ENCODE data around the gene DDI1.

DDI1 gene

GRCh38 chr11:104055596-104055995 is 19.2 kb downstream of the DDI1 start:
- H3K4me1 ChIP-seq (ENCODE audit: control insufficient read depth in 1 of 2, insufficient read depth in 2 of 2, low read length in 2 of 2): no peaks in the 10 kb centered on the region
- H3K9ac ChIP-seq (ENCODE audit: low read depth in 1 of 2, low read length in 2 of 2): no peak overlapping the region
- H3K9me3 ChIP-seq (ENCODE audit: control insufficient read depth in 1 of 2, low read length in 2 of 2): no peaks in the 10 kb centered on the region
- H3K36me3 ChIP-seq (ENCODE audit: control insufficient read depth in 1 of 2, insufficient read depth in 2 of 2, low read length in 2 of 2): no peaks in the 10 kb centered on the region
- H3K27me3 ChIP-seq (ENCODE audit: control insufficient read depth in 1 of 2, insufficient read depth in 2 of 2, low read length in 2 of 2): no peaks in the 10 kb centered on the region
- no peak overlapping the region for H3K27ac ChIP-seq (ENCODE audit: low read depth, low read length)
- no peak overlapping the region for H3K4me3 ChIP-seq (ENCODE audit: low read depth in 1 of 2, low read length in 2 of 2)

GRCh38 chr11:104057908-104058307 is 21.5 kb downstream of the DDI1 start:
- Histone ChIP-seq H3K36me3 (ENCODE audit: control insufficient read depth in 1 of 2, insufficient read depth in 2 of 2, low read length in 2 of 2) (no peaks in the 10 kb centered on the region), H3K27me3 (ENCODE audit: control insufficient read depth in 1 of 2, insufficient read depth in 2 of 2, low read length in 2 of 2) (no peaks in the 10 kb centered on the region), H3K4me1 (ENCODE audit: control insufficient read depth in 1 of 2, insufficient read depth in 2 of 2, low read length in 2 of 2) (no peaks in the 10 kb centered on the region), H3K4me3 (ENCODE audit: low read depth in 1 of 2, low read length in 2 of 2) (no peak overlapping the region), H3K27ac (ENCODE audit: low read depth, low read length) (no peak overlapping the region), H3K9ac (ENCODE audit: low read depth in 1 of 2, low read length in 2 of 2) (no peak overlapping the region), H3K9me3 (ENCODE audit: control insufficient read depth in 1 of 2, low read length in 2 of 2) (no peaks in the 10 kb centered on the region)

GRCh38 chr11:104058680-104059079 is 22.2 kb downstream of the DDI1 start:
- H3K27me3 ChIP-seq (ENCODE audit: control insufficient read depth in 1 of 2, insufficient read depth in 2 of 2, low read length in 2 of 2): no peaks in the 10 kb centered on the region
- no peaks in the 10 kb centered on the region for H3K9me3 ChIP-seq (ENCODE audit: control insufficient read depth in 1 of 2, low read length in 2 of 2)
- H3K4me1 ChIP-seq (ENCODE audit: control insufficient read depth in 1 of 2, insufficient read depth in 2 of 2, low read length in 2 of 2): no peaks in the 10 kb centered on the region
- H3K36me3 ChIP-seq (ENCODE audit: control insufficient read depth in 1 of 2, insufficient read depth in 2 of 2, low read length in 2 of 2): no peaks in the 10 kb centered on the region
- no peak overlapping the region for H3K4me3 ChIP-seq (ENCODE audit: low read depth in 1 of 2, low read length in 2 of 2)
- no peak overlapping the region for H3K27ac ChIP-seq (ENCODE audit: low read depth, low read length)
- no peak overlapping the region for H3K9ac ChIP-seq (ENCODE audit: low read depth in 1 of 2, low read length in 2 of 2)

GRCh38 chr11:104060004-104060794 is 23.8 kb downstream of the DDI1 start:
- H3K9ac ChIP-seq (ENCODE audit: low read depth in 1 of 2, low read length in 2 of 2): no peak overlapping the region
- H3K4me1 ChIP-seq (ENCODE audit: control insufficient read depth in 1 of 2, insufficient read depth in 2 of 2, low read length in 2 of 2): no peaks in the 10 kb centered on the region
- no peak overlapping the region for H3K27ac ChIP-seq (ENCODE audit: low read depth, low read length)
- H3K27me3 ChIP-seq (ENCODE audit: control insufficient read depth in 1 of 2, insufficient read depth in 2 of 2, low read length in 2 of 2): no peaks in the 10 kb centered on the region
- no peaks in the 10 kb centered on the region for H3K36me3 ChIP-seq (ENCODE audit: control insufficient read depth in 1 of 2, insufficient read depth in 2 of 2, low read length in 2 of 2)
- no peak overlapping the region for H3K4me3 ChIP-seq (ENCODE audit: low read depth in 1 of 2, low read length in 2 of 2)
- no peaks in the 10 kb centered on the region for H3K9me3 ChIP-seq (ENCODE audit: control insufficient read depth in 1 of 2, low read length in 2 of 2)

- Histone ChIP-seq H3K27ac (ENCODE audit: low read depth, low read length) (no peak overlapping the region), H3K36me3 (ENCODE audit: control insufficient read depth in 1 of 2, insufficient read depth in 2 of 2, low read length in 2 of 2) (no peaks in the 10 kb centered on the region), H3K4me1 (ENCODE audit: control insufficient read depth in 1 of 2, insufficient read depth in 2 of 2, low read length in 2 of 2) (no peaks in the 10 kb centered on the region), H3K9me3 (ENCODE audit: control insufficient read depth in 1 of 2, low read length in 2 of 2) (no peaks in the 10 kb centered on the region), H3K4me3 (ENCODE audit: low read depth in 1 of 2, low read length in 2 of 2) (no peak overlapping the region), H3K27me3 (ENCODE audit: control insufficient read depth in 1 of 2, insufficient read depth in 2 of 2, low read length in 2 of 2) (no peaks in the 10 kb centered on the region), H3K9ac (ENCODE audit: low read depth in 1 of 2, low read length in 2 of 2) (no peak overlapping the region)
These were observed 24.4 kb downstream of the DDI1 start for GRCh38 chr11:104060820-104061219.

GRCh38 chr11:104061853-104062521 is 25.5 kb downstream of the DDI1 start:
- Histone ChIP-seq H3K27me3 (ENCODE audit: control insufficient read depth in 1 of 2, insufficient read depth in 2 of 2, low read length in 2 of 2) (no peaks in the 10 kb centered on the region), H3K36me3 (ENCODE audit: control insufficient read depth in 1 of 2, insufficient read depth in 2 of 2, low read length in 2 of 2) (no peaks in the 10 kb centered on the region), H3K9me3 (ENCODE audit: control insufficient read depth in 1 of 2, low read length in 2 of 2) (no peaks in the 10 kb centered on the region), H3K27ac (ENCODE audit: low read depth, low read length) (no peak overlapping the region), H3K9ac (ENCODE audit: low read depth in 1 of 2, low read length in 2 of 2) (no peak overlapping the region), H3K4me1 (ENCODE audit: control insufficient read depth in 1 of 2, insufficient read depth in 2 of 2, low read length in 2 of 2) (no peaks in the 10 kb centered on the region), H3K4me3 (ENCODE audit: low read depth in 1 of 2, low read length in 2 of 2) (no peak overlapping the region)

- Histone ChIP-seq H3K36me3 (ENCODE audit: control insufficient read depth in 1 of 2, insufficient read depth in 2 of 2, low read length in 2 of 2) (no peaks in the 10 kb centered on the region), H3K4me3 (ENCODE audit: low read depth in 1 of 2, low read length in 2 of 2) (no peak overlapping the region), H3K4me1 (ENCODE audit: control insufficient read depth in 1 of 2, insufficient read depth in 2 of 2, low read length in 2 of 2) (no peaks in the 10 kb centered on the region), H3K27me3 (ENCODE audit: control insufficient read depth in 1 of 2, insufficient read depth in 2 of 2, low read length in 2 of 2) (no peaks in the 10 kb centered on the region), H3K9me3 (ENCODE audit: control insufficient read depth in 1 of 2, low read length in 2 of 2) (no peaks in the 10 kb centered on the region), H3K27ac (ENCODE audit: low read depth, low read length) (no peak overlapping the region), H3K9ac (ENCODE audit: low read depth in 1 of 2, low read length in 2 of 2) (no peak overlapping the region)
These were observed 27.7 kb downstream of the DDI1 start for GRCh38 chr11:104064034-104064630.

GRCh38 chr11:104067534-104067933 is 31.1 kb downstream of the DDI1 start:
- Histone ChIP-seq H3K4me3 (ENCODE audit: low read depth in 1 of 2, low read length in 2 of 2) (no peak overlapping the region), H3K9ac (ENCODE audit: low read depth in 1 of 2, low read length in 2 of 2) (no peak overlapping the region), H3K27ac (ENCODE audit: low read depth, low read length) (no peak overlapping the region), H3K9me3 (ENCODE audit: control insufficient read depth in 1 of 2, low read length in 2 of 2) (no peaks in the 10 kb centered on the region), H3K4me1 (ENCODE audit: control insufficient read depth in 1 of 2, insufficient read depth in 2 of 2, low read length in 2 of 2) (no peaks in the 10 kb centered on the region), H3K36me3 (ENCODE audit: control insufficient read depth in 1 of 2, insufficient read depth in 2 of 2, low read length in 2 of 2) (no peaks in the 10 kb centered on the region), H3K27me3 (ENCODE audit: control insufficient read depth in 1 of 2, insufficient read depth in 2 of 2, low read length in 2 of 2) (no peaks in the 10 kb centered on the region)

GRCh38 chr11:104073950-104074705 is 37.7 kb downstream of the DDI1 start:
- Histone ChIP-seq H3K27ac (ENCODE audit: low read depth, low read length) (no peak overlapping the region), H3K4me3 (ENCODE audit: low read depth in 1 of 2, low read length in 2 of 2) (no peak overlapping the region), H3K36me3 (ENCODE audit: control insufficient read depth in 1 of 2, insufficient read depth in 2 of 2, low read length in 2 of 2) (no peaks in the 10 kb centered on the region), H3K27me3 (ENCODE audit: control insufficient read depth in 1 of 2, insufficient read depth in 2 of 2, low read length in 2 of 2) (no peaks in the 10 kb centered on the region), H3K4me1 (ENCODE audit: control insufficient read depth in 1 of 2, insufficient read depth in 2 of 2, low read length in 2 of 2) (no peaks in the 10 kb centered on the region), H3K9ac (ENCODE audit: low read depth in 1 of 2, low read length in 2 of 2) (no peak overlapping the region), H3K9me3 (ENCODE audit: control insufficient read depth in 1 of 2, low read length in 2 of 2) (no peaks in the 10 kb centered on the region)

GRCh38 chr11:104075091-104075490 is 38.7 kb downstream of the DDI1 start:
- Histone ChIP-seq H3K36me3 (ENCODE audit: control insufficient read depth in 1 of 2, insufficient read depth in 2 of 2, low read length in 2 of 2) (no peaks in the 10 kb centered on the region), H3K27ac (ENCODE audit: low read depth, low read length) (no peak overlapping the region), H3K27me3 (ENCODE audit: control insufficient read depth in 1 of 2, insufficient read depth in 2 of 2, low read length in 2 of 2) (no peaks in the 10 kb centered on the region), H3K9me3 (ENCODE audit: control insufficient read depth in 1 of 2, low read length in 2 of 2) (no peaks in the 10 kb centered on the region), H3K4me3 (ENCODE audit: low read depth in 1 of 2, low read length in 2 of 2) (no peak overlapping the region), H3K4me1 (ENCODE audit: control insufficient read depth in 1 of 2, insufficient read depth in 2 of 2, low read length in 2 of 2) (no peaks in the 10 kb centered on the region), H3K9ac (ENCODE audit: low read depth in 1 of 2, low read length in 2 of 2) (no peak overlapping the region)
